Measurements from ENCODE around the gene CSPG4. TPM values are rescaled to one million over a fixed set of nuclear protein-coding genes. Genes with fewer than 3 reads are reported as not detected.
"Not testable (repeated sequence)": the region's sequence is repeated elsewhere in the genome, so short reads cannot be mapped to it uniquely, and the experiment has no call there.

The CSPG4 gene
- total RNA-seq, 4 donors from 2014 or later: 11.2 to 60.9 (median 31.3) TPM

DNA sequence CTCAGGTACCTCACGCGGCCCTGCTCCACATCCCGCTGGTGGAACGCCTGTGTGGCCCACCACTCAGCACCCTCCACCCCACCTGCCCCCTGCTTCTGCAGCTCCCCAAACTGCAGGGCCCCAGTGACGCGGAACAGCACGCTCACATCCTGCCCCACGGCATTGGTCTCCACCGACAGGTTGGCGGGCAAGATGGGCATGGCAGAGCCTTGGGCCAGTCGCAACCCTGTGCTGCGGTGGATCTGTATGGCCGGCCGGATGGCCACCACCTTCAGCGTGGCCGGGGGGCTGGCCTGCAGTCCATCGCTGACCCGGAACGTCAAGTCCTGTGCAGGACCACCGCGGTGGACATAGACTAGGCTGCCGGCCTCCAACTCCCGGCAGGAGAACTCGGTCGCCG is 23.8 kb downstream of the CSPG4 start:
- Histone ChIP-seq H3K9me3 (no peaks in the 10 kb centered on the region), H3K27ac (no peak overlapping the region), H3K36me3 (no peaks in the 10 kb centered on the region), H3K4me1 (peaks cover 7 to 13% (median 7%) of the 10 kb centered on the region in 4 donors), H3K4me3 (no peak overlapping the region), H3K27me3 (no peaks in the 10 kb centered on the region)
- intact Hi-C loops (cut with DNase I; ENCODE audit: low total_unique reads): no loop called here
- DNase-seq: no peak
- in situ Hi-C loops (cut with MboI; ENCODE audit: low pct_ligation_motif_present in 1 of 4, low pct_unique_long_range_greater_than_20kb in 1 of 4, low sequenced_read_pairs in 3 of 4): loop anchor here in 1 of 4 donors (10.0 kb wide), 1 partner anchor 116 kb away; no protein-coding TSS in a partner anchor
- WGBS, 2 donors (ENCODE audit: low coverage in 1 of 2): 97% methylated on average over 15 of the region's 26 CpGs; no CpG with 5 or more reads in 1 of the 2 donors
- TF ChIP-seq, protein P1, sequence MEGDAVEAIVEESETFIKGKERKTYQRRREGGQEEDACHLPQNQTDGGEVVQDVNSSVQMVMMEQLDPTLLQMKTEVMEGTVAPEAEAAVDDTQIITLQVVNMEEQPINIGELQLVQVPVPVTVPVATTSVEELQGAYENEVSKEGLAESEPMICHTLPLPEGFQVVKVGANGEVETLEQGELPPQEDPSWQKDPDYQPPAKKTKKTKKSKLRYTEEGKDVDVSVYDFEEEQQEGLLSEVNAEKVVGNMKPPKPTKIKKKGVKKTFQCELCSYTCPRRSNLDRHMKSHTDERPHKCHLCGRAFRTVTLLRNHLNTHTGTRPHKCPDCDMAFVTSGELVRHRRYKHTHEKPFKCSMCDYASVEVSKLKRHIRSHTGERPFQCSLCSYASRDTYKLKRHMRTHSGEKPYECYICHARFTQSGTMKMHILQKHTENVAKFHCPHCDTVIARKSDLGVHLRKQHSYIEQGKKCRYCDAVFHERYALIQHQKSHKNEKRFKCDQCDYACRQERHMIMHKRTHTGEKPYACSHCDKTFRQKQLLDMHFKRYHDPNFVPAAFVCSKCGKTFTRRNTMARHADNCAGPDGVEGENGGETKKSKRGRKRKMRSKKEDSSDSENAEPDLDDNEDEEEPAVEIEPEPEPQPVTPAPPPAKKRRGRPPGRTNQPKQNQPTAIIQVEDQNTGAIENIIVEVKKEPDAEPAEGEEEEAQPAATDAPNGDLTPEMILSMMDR (IDR thresholded peaks at IDR 0.05): no peak
- no peak for TF ChIP-seq EP300 (IDR thresholded peaks at IDR 0.05; ENCODE audit: low read depth)
- TF ChIP-seq POLR2A (IDR thresholded peaks at IDR 0.05): no peak
- TF ChIP-seq POLR2AphosphoS5 (IDR thresholded peaks at IDR 0.05): no peak

DNA sequence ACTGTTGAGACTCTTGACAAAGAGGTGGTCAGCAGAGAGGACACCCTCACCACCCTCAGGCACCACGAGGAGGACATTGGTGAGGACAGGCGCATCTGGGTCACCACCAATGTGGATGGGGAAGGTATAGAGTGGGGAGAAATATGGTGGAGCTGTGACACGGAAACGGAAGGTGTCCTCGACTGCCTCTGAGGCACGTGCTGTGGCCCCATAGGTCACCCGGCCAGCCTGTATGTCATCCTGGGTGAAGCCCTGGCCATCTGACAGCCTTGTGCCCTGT is 24.4 kb downstream of the CSPG4 start:
- H3K36me3 ChIP-seq: no peaks in the 10 kb centered on the region
- intact Hi-C loops (cut with DNase I; ENCODE audit: low total_unique reads): no loop called here
- WGBS, 2 donors (ENCODE audit: low coverage in 1 of 2): 93% methylated on average over 7 of the region's 7 CpGs; no CpG with 5 or more reads in 1 of the 2 donors

DNA sequence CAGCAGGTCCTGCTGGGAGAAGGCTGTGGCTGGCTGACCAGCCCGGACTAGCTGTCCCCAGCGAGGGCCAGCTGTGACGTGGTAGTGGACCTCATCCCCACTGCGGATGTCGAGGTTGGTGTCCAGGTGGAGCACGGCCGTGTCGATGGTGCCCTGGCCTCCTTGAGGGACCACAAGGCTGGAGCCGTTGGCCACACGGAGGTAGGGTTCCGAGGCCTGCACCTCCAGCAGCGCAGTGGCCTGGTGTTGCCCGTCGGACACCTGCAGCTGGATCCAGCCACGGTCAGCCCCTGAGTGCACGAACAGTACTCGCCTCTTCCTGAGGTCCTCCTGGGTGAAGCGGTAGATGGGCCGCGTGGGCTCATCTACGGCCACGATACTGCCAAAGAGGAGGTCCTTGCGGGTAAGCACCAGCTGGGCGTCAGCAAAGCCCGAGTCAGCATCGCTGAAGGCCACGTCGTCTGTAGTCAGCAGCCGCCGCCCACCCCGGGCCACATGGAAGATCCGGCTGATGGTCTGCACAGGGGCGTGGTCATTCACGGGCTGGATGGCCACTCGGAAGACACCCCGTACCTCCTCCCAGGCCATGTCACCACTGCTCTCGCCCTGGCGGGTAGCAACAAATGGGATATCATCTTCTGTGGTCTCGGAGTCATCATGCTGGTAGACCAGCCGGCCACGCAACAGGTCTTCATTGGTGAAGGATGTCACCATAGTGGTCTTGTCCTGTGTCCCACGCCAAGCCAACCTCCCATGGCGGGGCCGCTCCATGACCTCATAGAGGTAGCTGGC is 25.0 kb downstream of the CSPG4 start:
- H3K4me3 ChIP-seq: no peak overlapping the region
- in situ Hi-C loops (cut with MboI; ENCODE audit: low pct_ligation_motif_present in 1 of 4, low pct_unique_long_range_greater_than_20kb in 1 of 4, low sequenced_read_pairs in 3 of 4) (loop anchor here in 1 of 4 donors (10.0 kb wide), 1 partner anchor 117 kb away; no protein-coding TSS in a partner anchor), intact Hi-C loops (cut with DNase I; ENCODE audit: low total_unique reads) (loop anchor here (2.0 kb wide), 1 partner anchor 45 kb away; no protein-coding TSS in a partner anchor)
- peak overlapping the region in 1 of 4 donors; percentile 19 for H3K27ac ChIP-seq
- no peak for TF ChIP-seq POLR2AphosphoS5 (IDR thresholded peaks at IDR 0.05)
- TF ChIP-seq POLR2A (IDR thresholded peaks at IDR 0.05): no peak
- TF ChIP-seq, protein P1 (IDR thresholded peaks at IDR 0.05): no peak
- no peak for TF ChIP-seq EP300 (IDR thresholded peaks at IDR 0.05; ENCODE audit: low read depth)
- H3K27me3 ChIP-seq: no peaks in the 10 kb centered on the region
- no peaks in the 10 kb centered on the region for H3K9me3 ChIP-seq
- H3K36me3 ChIP-seq: no peaks in the 10 kb centered on the region
- H3K4me1 ChIP-seq: peaks cover 0 to 10% (median 4%) of the 10 kb centered on the region in 4 donors
- 87% methylated on average over 39 of the region's 44 CpGs; no CpG with 5 or more reads in 1 of the 2 donors for WGBS, 2 donors (ENCODE audit: low coverage in 1 of 2)
- DNase-seq: no peak

More for the DNA sequence above, 24.4 kb downstream of the CSPG4 start:
- TF ChIP-seq POLR2A (IDR thresholded peaks at IDR 0.05) (no peak), EP300 (IDR thresholded peaks at IDR 0.05; ENCODE audit: low read depth) (no peak), POLR2AphosphoS5 (IDR thresholded peaks at IDR 0.05) (no peak)
- TF ChIP-seq, protein P1 (IDR thresholded peaks at IDR 0.05): no peak
- Histone ChIP-seq H3K4me3 (no peak overlapping the region), H3K4me1 (peaks cover 1 to 10% (median 5%) of the 10 kb centered on the region in 4 donors), H3K9me3 (no peaks in the 10 kb centered on the region), H3K27me3 (no peaks in the 10 kb centered on the region), H3K27ac (no peak overlapping the region)
- in situ Hi-C loops (cut with MboI; ENCODE audit: low pct_ligation_motif_present in 1 of 4, low pct_unique_long_range_greater_than_20kb in 1 of 4, low sequenced_read_pairs in 3 of 4): loop anchor here in 1 of 4 donors (10.0 kb wide), 1 partner anchor 117 kb away; no protein-coding TSS in a partner anchor
- no peak for DNase-seq

DNA sequence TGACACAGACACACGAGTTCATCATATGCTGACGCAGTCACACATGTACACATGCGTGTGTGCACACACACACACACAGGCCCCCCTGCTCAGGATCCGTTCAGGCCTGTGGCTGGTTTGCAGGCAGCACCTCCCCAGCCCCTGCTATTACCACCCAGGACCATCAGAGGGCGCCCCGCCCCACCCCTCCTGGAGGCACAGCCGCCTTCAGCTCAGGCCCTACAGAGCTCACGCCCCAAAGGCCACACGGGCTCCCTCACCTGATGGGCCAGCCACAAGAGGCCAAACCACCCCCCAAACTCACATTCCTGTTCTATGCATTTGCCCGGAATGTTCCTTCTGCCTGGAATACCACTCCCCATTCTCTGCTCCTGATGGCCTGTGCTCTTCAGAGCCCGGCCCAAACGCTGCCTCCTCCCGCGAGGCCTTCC is 26.4 kb downstream of the CSPG4 start:
- not testable (repeated sequence) for H3K9me3 ChIP-seq, H3K4me3 ChIP-seq, H3K27me3 ChIP-seq, H3K27ac ChIP-seq, H3K36me3 ChIP-seq
- intact Hi-C loops (cut with DNase I; ENCODE audit: low total_unique reads): loop anchor here (2.0 kb wide), 1 partner anchor 47 kb away; no protein-coding TSS in a partner anchor
- TF ChIP-seq, protein P1 (IDR thresholded peaks at IDR 0.05): peak; percentile 67 to 92 (median 83)
- WGBS, 2 donors (ENCODE audit: low coverage in 1 of 2): 21% methylated on average over 12 of the region's 14 CpGs; no CpG with 5 or more reads in 1 of the 2 donors
- H3K4me1 ChIP-seq: peaks cover 0 to 10% (median 4%) of the 10 kb centered on the region in 4 donors
- in situ Hi-C loops (cut with MboI; ENCODE audit: low pct_ligation_motif_present in 1 of 4, low pct_unique_long_range_greater_than_20kb in 1 of 4, low sequenced_read_pairs in 3 of 4): loop anchor here in 1 of 4 donors (10.0 kb wide), 1 partner anchor 119 kb away; no protein-coding TSS in a partner anchor
- DNase-seq: peak; percentile 87
